Ectodermal cell (in vitro differentiated cells): ENCODE measurements around the gene SLIT3.

Source experiments
- H3K27ac ChIP-seq: 2 replicates; pipeline ENCODE4 v1.7.0; 2013; ENCODE audit warnings: mild to moderate bottlenecking, low read depth, low read length; ENCODE audit not compliant: insufficient read depth, poor library complexity, severe bottlenecking
- H3K27me3 ChIP-seq: 2 replicates; pipeline ENCODE4 v1.7.0; 2013; ENCODE audit warnings: mild to moderate bottlenecking, low read length; ENCODE audit not compliant: insufficient read depth, control insufficient read depth, poor library complexity, severe bottlenecking
- H3K36me3 ChIP-seq: one replicate; pipeline ENCODE4 v1.7.0; 2013; ENCODE audit warnings: low read length; ENCODE audit not compliant: control insufficient read depth, insufficient read depth
- H3K4me1 ChIP-seq: one replicate; pipeline ENCODE4 v1.7.0; 2013; ENCODE audit warnings: low read length; ENCODE audit not compliant: control insufficient read depth, insufficient read depth
- H3K4me3 ChIP-seq: 2 replicates; pipeline ENCODE4 v1.7.0; 2013; ENCODE audit warnings: low read depth, low read length, control low read depth; ENCODE audit not compliant: insufficient read depth
- H3K9me3 ChIP-seq: 2 replicates; pipeline ENCODE4 v1.7.0; 2013; ENCODE audit warnings: mild to moderate bottlenecking, low read length, moderate library complexity; ENCODE audit not compliant: control insufficient read depth
- WGBS, 2 experiments: methylation state at CpG; one replicate each; pipeline ENCODE4 v1.1.7; 2013; ENCODE audit warnings: missing lambda C conversion rate in 2 of 2; 5-methylcytosine and 5-hydroxymethylcytosine counted together

The SLIT3 gene

GRCh38 chr5:169331292-169331852 is 30.4 kb upstream of the SLIT3 start:
- Histone ChIP-seq H3K27ac (no peak overlapping the region), H3K4me3 (no peak overlapping the region), H3K9me3 (no peaks in the 10 kb centered on the region), H3K27me3 (no peaks in the 10 kb centered on the region), H3K4me1 (no peaks in the 10 kb centered on the region), H3K36me3 (no peaks in the 10 kb centered on the region)
- 81 to 85% methylated on average over 4 of the region's 4 CpGs for WGBS, 2 experiments

GRCh38 chr5:169328401-169328800 is 27.5 kb upstream of the SLIT3 start:
- Histone ChIP-seq H3K36me3 (no peaks in the 10 kb centered on the region), H3K4me1 (no peaks in the 10 kb centered on the region), H3K27me3 (no peaks in the 10 kb centered on the region), H3K27ac (no peak overlapping the region), H3K9me3 (no peaks in the 10 kb centered on the region), H3K4me3 (no peak overlapping the region)
- 92 to 93% methylated on average over 4 to 5 of the region's 5 CpGs for WGBS, 2 experiments

GRCh38 chr5:169325273-169325672 is 24.3 kb upstream of the SLIT3 start:
- Histone ChIP-seq H3K27me3 (peaks cover 3% of the 10 kb centered on the region), H3K36me3 (no peaks in the 10 kb centered on the region), H3K4me3 (no peak overlapping the region), H3K27ac (no peak overlapping the region), H3K4me1 (no peaks in the 10 kb centered on the region), H3K9me3 (no peaks in the 10 kb centered on the region)
- WGBS, 2 experiments = 86 to 91% methylated on average over 2 of the region's 2 CpGs

GRCh38 chr5:169318556-169318955 is 17.6 kb upstream of the SLIT3 start:
- no peaks in the 10 kb centered on the region for H3K9me3 ChIP-seq
- H3K27ac ChIP-seq = no peak overlapping the region
- no peaks in the 10 kb centered on the region for H3K4me1 ChIP-seq
- no peaks in the 10 kb centered on the region for H3K36me3 ChIP-seq
- WGBS, 2 experiments = 94 to 95% methylated on average over 2 of the region's 2 CpGs
- H3K27me3 ChIP-seq = peaks cover 3% of the 10 kb centered on the region
- H3K4me3 ChIP-seq = no peak overlapping the region

GRCh38 chr5:169307646-169308045 is 6.7 kb upstream of the SLIT3 start:
- Histone ChIP-seq H3K9me3 (no peaks in the 10 kb centered on the region), H3K27ac (no peak overlapping the region), H3K27me3 (peaks cover 8% of the 10 kb centered on the region), H3K4me3 (no peak overlapping the region), H3K36me3 (no peaks in the 10 kb centered on the region), H3K4me1 (no peaks in the 10 kb centered on the region)
- WGBS, 2 experiments = 58 to 67% methylated on average over 2 of the region's 2 CpGs

- H3K27ac ChIP-seq = no peak overlapping the region
- H3K36me3 ChIP-seq = no peaks in the 10 kb centered on the region
- peaks cover 29% of the 10 kb centered on the region for H3K27me3 ChIP-seq
- no peaks in the 10 kb centered on the region for H3K4me1 ChIP-seq
- WGBS, 2 experiments = 79 to 91% methylated on average over 4 of the region's 4 CpGs
- H3K4me3 ChIP-seq = no peak overlapping the region
- no peaks in the 10 kb centered on the region for H3K9me3 ChIP-seq
These were observed 4.4 kb upstream of the SLIT3 start for GRCh38 chr5:169305366-169305765.

GRCh38 chr5:169304175-169304574 is 3.2 kb upstream of the SLIT3 start:
- WGBS, 2 experiments = 92 to 93% methylated on average over 1 of the region's 1 CpG
- no peak overlapping the region for H3K27ac ChIP-seq
- no peaks in the 10 kb centered on the region for H3K36me3 ChIP-seq
- H3K4me1 ChIP-seq = no peaks in the 10 kb centered on the region
- no peak overlapping the region for H3K4me3 ChIP-seq
- no peaks in the 10 kb centered on the region for H3K9me3 ChIP-seq
- peaks cover 41% of the 10 kb centered on the region for H3K27me3 ChIP-seq

GRCh38 chr5:169303119-169303515 is 2.2 kb upstream of the SLIT3 start:
- no peak overlapping the region for H3K4me3 ChIP-seq
- H3K27ac ChIP-seq = no peak overlapping the region
- H3K9me3 ChIP-seq = no peaks in the 10 kb centered on the region
- peaks cover 52% of the 10 kb centered on the region for H3K27me3 ChIP-seq
- H3K36me3 ChIP-seq = no peaks in the 10 kb centered on the region
- no peaks in the 10 kb centered on the region for H3K4me1 ChIP-seq

GRCh38 chr5:169302491-169303118 is 1.7 kb upstream of the SLIT3 start:
- Histone ChIP-seq H3K36me3 (no peaks in the 10 kb centered on the region), H3K27me3 (peaks cover 56% of the 10 kb centered on the region), H3K4me3 (no peak overlapping the region), H3K9me3 (no peaks in the 10 kb centered on the region), H3K4me1 (no peaks in the 10 kb centered on the region), H3K27ac (no peak overlapping the region)
- 28 to 30% methylated on average over 17 of the region's 17 CpGs for WGBS, 2 experiments

- Histone ChIP-seq H3K27me3 (peaks cover 60% of the 10 kb centered on the region), H3K4me3 (no peak overlapping the region)
These were observed 1.0 kb upstream of the SLIT3 start for GRCh38 chr5:169301986-169302385.

More at GRCh38 chr5:169301986-169302385, 1.0 kb upstream of the SLIT3 start:
- no peaks in the 10 kb centered on the region for H3K36me3 ChIP-seq
- WGBS, 2 experiments = 80 to 87% methylated on average over 12 of the region's 12 CpGs
- H3K27ac ChIP-seq = no peak overlapping the region
- H3K4me1 ChIP-seq = no peaks in the 10 kb centered on the region
- H3K9me3 ChIP-seq = no peaks in the 10 kb centered on the region
